Measurements from ENCODE around the gene PTPRJ.

DNA sequence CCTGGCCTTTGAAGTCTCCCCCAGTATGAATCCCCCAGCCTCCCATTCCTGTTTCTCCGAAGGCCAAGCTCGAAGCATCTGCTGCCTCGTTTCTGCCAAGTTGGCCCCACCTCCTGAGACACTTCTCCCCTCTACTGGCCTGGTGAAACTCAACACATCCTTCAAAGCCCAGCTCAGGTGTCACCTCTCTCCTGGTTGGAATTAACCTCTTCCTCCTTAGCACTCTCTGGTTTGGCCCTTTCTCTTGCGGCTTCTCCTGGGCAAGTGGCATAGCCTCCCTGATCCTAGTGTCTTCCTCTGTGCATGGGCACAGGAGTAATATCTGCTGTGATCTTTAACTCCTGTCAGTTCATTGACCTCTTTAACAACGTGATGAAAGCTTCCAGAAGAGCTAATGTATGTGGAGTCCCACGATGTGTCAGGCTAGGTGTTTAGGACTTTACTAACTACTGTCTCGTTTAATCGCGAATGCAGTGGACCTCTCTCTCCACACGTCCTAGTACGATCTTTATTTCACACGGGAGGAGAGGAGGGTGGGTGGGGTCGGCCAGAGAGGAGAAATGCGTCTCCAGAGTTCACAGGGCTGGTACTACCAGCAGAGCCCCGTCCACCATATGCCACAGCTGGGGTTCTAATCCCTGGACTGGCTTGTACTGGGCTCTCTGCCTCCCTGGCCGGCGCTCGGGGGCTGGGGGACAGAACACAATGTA, 826 bp upstream of the PTPRJ start:
- TF ChIP-seq, protein P1, sequence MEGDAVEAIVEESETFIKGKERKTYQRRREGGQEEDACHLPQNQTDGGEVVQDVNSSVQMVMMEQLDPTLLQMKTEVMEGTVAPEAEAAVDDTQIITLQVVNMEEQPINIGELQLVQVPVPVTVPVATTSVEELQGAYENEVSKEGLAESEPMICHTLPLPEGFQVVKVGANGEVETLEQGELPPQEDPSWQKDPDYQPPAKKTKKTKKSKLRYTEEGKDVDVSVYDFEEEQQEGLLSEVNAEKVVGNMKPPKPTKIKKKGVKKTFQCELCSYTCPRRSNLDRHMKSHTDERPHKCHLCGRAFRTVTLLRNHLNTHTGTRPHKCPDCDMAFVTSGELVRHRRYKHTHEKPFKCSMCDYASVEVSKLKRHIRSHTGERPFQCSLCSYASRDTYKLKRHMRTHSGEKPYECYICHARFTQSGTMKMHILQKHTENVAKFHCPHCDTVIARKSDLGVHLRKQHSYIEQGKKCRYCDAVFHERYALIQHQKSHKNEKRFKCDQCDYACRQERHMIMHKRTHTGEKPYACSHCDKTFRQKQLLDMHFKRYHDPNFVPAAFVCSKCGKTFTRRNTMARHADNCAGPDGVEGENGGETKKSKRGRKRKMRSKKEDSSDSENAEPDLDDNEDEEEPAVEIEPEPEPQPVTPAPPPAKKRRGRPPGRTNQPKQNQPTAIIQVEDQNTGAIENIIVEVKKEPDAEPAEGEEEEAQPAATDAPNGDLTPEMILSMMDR (IDR thresholded peaks at IDR 0.05): no peak
- TF ChIP-seq EZH2 (IDR thresholded peaks at IDR 0.05; ENCODE audit: borderline replicate concordance, insufficient read depth, low read depth, low read length, poor library complexity, severe bottlenecking): no peak
